Right atrium auricular region (tissue), 2 donors: ENCODE results near the gene DNAJA2. TPM values are rescaled to one million over a fixed set of nuclear protein-coding genes. Genes with fewer than 3 reads are reported as not detected.

Experiments
- DNase-seq: peaks from one replicate; pipeline ENCODE4 v3.0.0-alpha.2; 2019; ENCODE audit warnings: low spot score
- H3K27ac ChIP-seq, 2 donors: fragments of 200-600 bp; sonication (generic); 1 replicate in 1 of 2; 2 replicates in 1 of 2; pipeline ENCODE4 v1.5.1; 2016 to 2019
- H3K27me3 ChIP-seq, 2 donors: fragments of 200-600 bp; sonication (generic); one replicate each; pipeline versions ENCODE4 v1.5.1 to v1.6.0; 2017 to 2019
- H3K36me3 ChIP-seq: fragments of 200-600 bp; sonication (generic); one replicate; pipeline ENCODE4 v1.5.1; 2016
- H3K4me1 ChIP-seq, 2 donors: fragments of 200-600 bp; sonication (generic); one replicate each; pipeline versions ENCODE4 v1.5.1 to v1.6.0; 2017 to 2019
- H3K4me3 ChIP-seq, 2 donors: fragments of 200-600 bp; sonication (generic); 1 replicate in 1 of 2; 2 replicates in 1 of 2; pipeline ENCODE4 v1.5.1; 2017 to 2019; ENCODE audit warnings: mild to moderate bottlenecking in 1 of 2, moderate library complexity in 1 of 2
- H3K9me3 ChIP-seq, 2 donors: fragments of 200-600 bp; sonication (generic); one replicate each; pipeline ENCODE4 v1.5.1; 2019
- CTCF ChIP-seq, 2 donors: fragments of 200-600 bp; sonication (generic); IDR thresholded peaks; one replicate each; pipeline ENCODE4 v1.5.1; 2019; ENCODE audit warnings: antibody characterized with exemption in 2 of 2
- total RNA-seq, 2 donors: library from RNA; depleted of rRNA; stranded (reverse); fragments of >200 nt; gene quantifications; one replicate each; pipeline ENCODE4 v1.1.0, GENCODE V29; 2016

Gene DNAJA2
- total RNA-seq, 2 donors from 2014 or later = 50.6 to 74.0 TPM

GRCh38 chr16:46929378-46930332 is 43.8 kb downstream of the DNAJA2 start:
- Histone ChIP-seq H3K4me3 (no peak overlapping the region), H3K36me3 (no peaks in the 10 kb centered on the region), H3K27ac (no peak overlapping the region), H3K27me3 (no peaks in the 10 kb centered on the region), H3K9me3 (no peaks in the 10 kb centered on the region), H3K4me1 (peaks cover 0 to 6% of the 10 kb centered on the region in 2 donors)
- peak; percentile 87 to 89 for TF ChIP-seq CTCF (IDR thresholded peaks at IDR 0.05)
- peak; percentile 60 for DNase-seq

- Histone ChIP-seq H3K36me3 (no peaks in the 10 kb centered on the region), H3K27me3 (no peaks in the 10 kb centered on the region), H3K4me1 (peaks cover 0 to 6% of the 10 kb centered on the region in 2 donors), H3K9me3 (no peaks in the 10 kb centered on the region), H3K27ac (no peak overlapping the region), H3K4me3 (no peak overlapping the region)
- no peak for DNase-seq
- no peak for TF ChIP-seq CTCF (IDR thresholded peaks at IDR 0.05)
Measured at GRCh38 chr16:46928811-46929210, 44.7 kb downstream of the DNAJA2 start.

GRCh38 chr16:46927273-46927672 is 46.2 kb downstream of the DNAJA2 start:
- Histone ChIP-seq H3K27me3 (no peaks in the 10 kb centered on the region), H3K9me3 (no peaks in the 10 kb centered on the region), H3K4me1 (peaks cover 0 to 6% of the 10 kb centered on the region in 2 donors), H3K4me3 (no peak overlapping the region), H3K36me3 (no peaks in the 10 kb centered on the region), H3K27ac (no peak overlapping the region)
- DNase-seq = no peak
- no peak for TF ChIP-seq CTCF (IDR thresholded peaks at IDR 0.05)

GRCh38 chr16:46926470-46927225 is 46.8 kb downstream of the DNAJA2 start:
- Histone ChIP-seq H3K27ac (no peak overlapping the region), H3K4me1 (peaks cover 0 to 6% of the 10 kb centered on the region in 2 donors), H3K36me3 (no peaks in the 10 kb centered on the region), H3K9me3 (no peaks in the 10 kb centered on the region), H3K27me3 (no peaks in the 10 kb centered on the region), H3K4me3 (no peak overlapping the region)
- no peak for DNase-seq
- no peak for TF ChIP-seq CTCF (IDR thresholded peaks at IDR 0.05)

GRCh38 chr16:46924402-46924801 is 49.1 kb downstream of the DNAJA2 start:
- TF ChIP-seq CTCF (IDR thresholded peaks at IDR 0.05) = no peak
- H3K4me1 ChIP-seq = no peaks in the 10 kb centered on the region
- H3K27ac ChIP-seq = no peak overlapping the region
- H3K4me3 ChIP-seq = no peak overlapping the region
- H3K9me3 ChIP-seq = no peaks in the 10 kb centered on the region
- H3K36me3 ChIP-seq = no peaks in the 10 kb centered on the region
- no peak for DNase-seq
- no peaks in the 10 kb centered on the region for H3K27me3 ChIP-seq
